ENCODE results near the gene TNFRSF4. TPM values are rescaled to one million over a fixed set of nuclear protein-coding genes. Genes with fewer than 3 reads are reported as not detected.

Gene TNFRSF4
- total RNA-seq, 1 experiment from 2014 or later = 0.62 TPM

GRCh38 chr1:1238702-1239178 lies 24.8 kb upstream of the TNFRSF4 start:
- ChIA-PET CTCF (interaction anchor here (0.9 kb wide), 1 partner anchor 116 kb away, joined by 3 read pairs; no protein-coding TSS in a partner anchor), POLR2A (no interaction called here)
- H3K4me3 ChIP-seq (ENCODE audit: low read depth in 2 of 2, low read length in 2 of 2) = no peak overlapping the region
- intact Hi-C loops (cut with micrococcal nuclease; ENCODE audit: unreplicated experiment) (no loop called here), in situ Hi-C loops (cut with HindIII; ENCODE audit: low pct_unique_long_range_greater_than_20kb, low sequenced_read_pairs) (no loop called here)
- H3K27me3 ChIP-seq (ENCODE audit: control insufficient read depth, insufficient read depth, low read length) = no peaks in the 10 kb centered on the region
- peaks cover 73% of the 10 kb centered on the region for H3K4me1 ChIP-seq (ENCODE audit: control insufficient read depth, insufficient read depth, low read length)
- TF ChIP-seq TCF7L2 (IDR thresholded peaks at IDR 0.05; ENCODE audit: low read depth, low read length) = no peak
- no peak for TF ChIP-seq CTCF (IDR thresholded peaks at IDR 0.05)
- no peak for TF ChIP-seq SIN3A (IDR thresholded peaks at IDR 0.05; ENCODE audit: borderline replicate concordance, insufficient read depth, low read depth, low read length)
- no peak for TF ChIP-seq REST (IDR thresholded peaks at IDR 0.05; ENCODE audit: insufficient read depth in 1 of 2, low read depth in 2 of 2, low read length in 1 of 2)
- TF ChIP-seq POLR2AphosphoS5 (IDR thresholded peaks at IDR 0.05; ENCODE audit: low read depth, low read length) = no peak
- peak overlapping the region; percentile 82 for H3K27ac ChIP-seq (ENCODE audit: low read length)
- no peak for ATAC-seq
- no peaks in the 10 kb centered on the region for H3K36me3 ChIP-seq (ENCODE audit: control insufficient read depth, insufficient read depth, low read length)
- H3K9me3 ChIP-seq (ENCODE audit: control insufficient read depth, insufficient read depth, low read depth, low read length) = no peaks in the 10 kb centered on the region
- DNase-seq (ENCODE audit: low read depth, low spot score) = no peak
- no TSS peak for BruUV-seq (replicated peaks)

GRCh38 chr1:1237874-1238701 lies 24.1 kb upstream of the TNFRSF4 start:
- intact Hi-C loops (cut with micrococcal nuclease; ENCODE audit: unreplicated experiment) = no loop called here

More at GRCh38 chr1:1237874-1238701, 24.1 kb upstream of the TNFRSF4 start:
- BruUV-seq (replicated peaks) = no TSS peak
- ChIA-PET POLR2A (no interaction called here), CTCF (interaction anchor here (0.9 kb wide), 1 partner anchor 116 kb away, joined by 3 read pairs; no protein-coding TSS in a partner anchor)
- no peaks in the 10 kb centered on the region for H3K9me3 ChIP-seq (ENCODE audit: control insufficient read depth, insufficient read depth, low read depth, low read length)
- H3K36me3 ChIP-seq (ENCODE audit: control insufficient read depth, insufficient read depth, low read length) = no peaks in the 10 kb centered on the region
- DNase-seq (ENCODE audit: low read depth, low spot score) (no peak), ATAC-seq (peak; percentile 19)
- H3K4me3 ChIP-seq (ENCODE audit: low read depth in 2 of 2, low read length in 2 of 2) = peak overlapping the region in 1 of 2 experiments; percentile 16; a peak in 1 of 4 replicates
- H3K4me1 ChIP-seq (ENCODE audit: control insufficient read depth, insufficient read depth, low read length) = peaks cover 75% of the 10 kb centered on the region
- TF ChIP-seq REST (IDR thresholded peaks at IDR 0.05; ENCODE audit: insufficient read depth in 1 of 2, low read depth in 2 of 2, low read length in 1 of 2) (0 out of 4 replicates have a peak, but pooled peaks of 1 of the 2 experiments have one; percentile 18), SIN3A (IDR thresholded peaks at IDR 0.05; ENCODE audit: borderline replicate concordance, insufficient read depth, low read depth, low read length) (0 out of 2 replicates have a peak, but pooled peaks have one; percentile 4), POLR2AphosphoS5 (IDR thresholded peaks at IDR 0.05; ENCODE audit: low read depth, low read length) (no peak; the same call in 1 of the 2 replicates), TCF7L2 (IDR thresholded peaks at IDR 0.05; ENCODE audit: low read depth, low read length) (no peak)
- H3K27ac ChIP-seq (ENCODE audit: low read length) = peak overlapping the region; percentile 82
- in situ Hi-C loops (cut with HindIII; ENCODE audit: low pct_unique_long_range_greater_than_20kb, low sequenced_read_pairs) = no loop called here
- no peaks in the 10 kb centered on the region for H3K27me3 ChIP-seq (ENCODE audit: control insufficient read depth, insufficient read depth, low read length)

Measured in Panc1 (cell line).